Uterus (tissue), 4 donors: ENCODE data around the gene STARD10. TPM values are rescaled to one million over a fixed set of nuclear protein-coding genes. Genes with fewer than 3 reads are reported as not detected.

ENCODE experiments used
- DNase-seq, 2 donors: peaks; one replicate each; pipeline ENCODE4 v3.0.0-alpha.2; 2019 to 2020
- H3K27ac ChIP-seq, 2 donors: fragments of 200-600 bp; sonication (generic); 1 replicate in 1 of 2; 2 replicates in 1 of 2; pipeline ENCODE4 v1.5.1; 2016 to 2018
- H3K27me3 ChIP-seq, 2 donors: fragments of 200-600 bp; sonication (generic); one replicate each; pipeline ENCODE4 v1.5.1; 2018 to 2019; ENCODE audit warnings: control low read depth in 1 of 2
- H3K36me3 ChIP-seq, 2 donors: fragments of 200-600 bp; sonication (generic); one replicate each; pipeline ENCODE4 v1.5.1; 2019; ENCODE audit warnings: control low read depth in 1 of 2
- H3K4me1 ChIP-seq, 2 donors: fragments of 200-600 bp; sonication (generic); one replicate each; pipeline ENCODE4 v1.5.1; 2018 to 2019; ENCODE audit warnings: control low read depth in 1 of 2
- H3K4me3 ChIP-seq, 2 donors: fragments of 200-600 bp; sonication (generic); 1 replicate in 1 of 2; 2 replicates in 1 of 2; pipeline ENCODE4 v1.5.1; 2018 to 2019; ENCODE audit warnings: mild to moderate bottlenecking in 1 of 2
- H3K9me3 ChIP-seq, 2 donors: fragments of 200-600 bp; sonication (generic); one replicate each; pipeline ENCODE4 v1.5.1; 2019; ENCODE audit warnings: control low read depth in 1 of 2
- POLR2A ChIP-seq, 2 donors: fragments of 450-650 bp; IDR thresholded peaks; one replicate each; pipeline ENCODE4 v1.6.1; 2016; ENCODE audit warnings: antibody characterized with exemption in 2 of 2, mild to moderate bottlenecking in 1 of 2, moderate library complexity in 1 of 2
- intact Hi-C: fragments of 100-400 bp; cut with DNase I; formaldehyde crosslinking; loops from one replicate; pipeline ENCODE4 v1.15.1; 2023; ENCODE audit warnings: low total_unique reads
- total RNA-seq, 4 donors: library from RNA; depleted of rRNA in 3 of 4; stranded (reverse); fragments of >200 nt in 3 of 4; gene quantifications; one replicate each; pipeline versions ENCODE4 v1.1.0 to v1.2.4, GENCODE V29; 2014 to 2023
- TF ChIP-seq, protein P1 (sequence below), 4 experiments: fragments of 200-600 bp in 2 of 4; fragments of 450-650 bp in 2 of 4; sonication (generic) in 2 of 4; IDR thresholded peaks; one replicate each; pipeline ENCODE4 v1.5.1; 2016 to 2019; ENCODE audit warnings: antibody characterized with exemption in 4 of 4, mild to moderate bottlenecking in 2 of 4, moderate library complexity in 1 of 4
- donor health status: DM: yes; HTN: yes; CAD: no.

The STARD10 gene
- total RNA-seq, 4 donors from 2014 or later = 19.1 to 85.3 (median 53.0) TPM

DNA sequence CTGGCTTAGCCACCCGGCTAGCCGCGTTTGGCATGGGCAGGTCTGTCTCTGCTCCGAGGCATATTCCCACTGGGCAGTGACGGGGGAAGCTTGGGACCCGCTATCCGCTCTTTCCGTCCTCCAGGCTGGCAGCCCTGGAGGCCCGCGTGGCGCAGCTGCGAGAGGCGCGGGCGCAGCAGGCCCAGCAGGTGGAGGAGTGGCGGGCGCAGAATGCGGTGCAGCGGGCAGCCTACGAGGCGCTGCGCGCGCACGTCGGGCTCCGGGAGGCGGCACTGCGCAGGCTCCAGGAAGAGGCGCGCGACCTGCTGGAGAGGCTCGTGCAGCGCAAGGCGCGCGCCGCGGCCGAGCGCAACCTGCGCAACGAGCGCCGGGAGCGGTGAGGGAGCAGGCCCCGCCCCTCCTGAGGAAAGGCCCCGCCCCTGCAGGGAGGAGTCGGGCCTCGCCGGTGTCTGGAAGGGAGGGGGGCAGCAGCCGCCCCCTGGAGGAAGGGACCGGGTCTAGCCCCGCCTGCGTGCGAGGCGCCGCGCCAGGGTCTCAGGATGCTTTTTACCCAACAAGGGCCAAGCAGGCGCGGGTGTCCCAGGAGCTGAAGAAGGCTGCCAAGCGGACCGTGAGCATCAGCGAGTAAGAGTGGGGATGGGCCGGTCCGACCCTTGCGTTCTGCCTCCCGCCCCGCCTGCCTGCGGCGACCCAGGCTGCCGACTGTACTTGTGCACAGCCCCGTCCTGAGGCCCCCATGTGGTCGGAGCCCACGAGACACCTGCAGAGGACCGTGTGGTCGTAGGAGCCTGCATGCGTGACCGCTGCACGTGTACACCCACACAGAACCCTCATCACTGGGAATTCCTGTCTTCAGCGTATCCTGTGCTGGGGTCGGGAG, 28.3 kb upstream of the STARD10 start:
- Histone ChIP-seq H3K27me3 (no peaks in the 10 kb centered on the region), H3K36me3 (no peaks in the 10 kb centered on the region), H3K27ac (peak overlapping the region; percentile 64 to 75), H3K4me1 (peaks cover 4 to 5% of the 10 kb centered on the region in 2 donors), H3K9me3 (no peaks in the 10 kb centered on the region), H3K4me3 (peak overlapping the region; percentile 34 to 42)
- TF ChIP-seq, protein P1, sequence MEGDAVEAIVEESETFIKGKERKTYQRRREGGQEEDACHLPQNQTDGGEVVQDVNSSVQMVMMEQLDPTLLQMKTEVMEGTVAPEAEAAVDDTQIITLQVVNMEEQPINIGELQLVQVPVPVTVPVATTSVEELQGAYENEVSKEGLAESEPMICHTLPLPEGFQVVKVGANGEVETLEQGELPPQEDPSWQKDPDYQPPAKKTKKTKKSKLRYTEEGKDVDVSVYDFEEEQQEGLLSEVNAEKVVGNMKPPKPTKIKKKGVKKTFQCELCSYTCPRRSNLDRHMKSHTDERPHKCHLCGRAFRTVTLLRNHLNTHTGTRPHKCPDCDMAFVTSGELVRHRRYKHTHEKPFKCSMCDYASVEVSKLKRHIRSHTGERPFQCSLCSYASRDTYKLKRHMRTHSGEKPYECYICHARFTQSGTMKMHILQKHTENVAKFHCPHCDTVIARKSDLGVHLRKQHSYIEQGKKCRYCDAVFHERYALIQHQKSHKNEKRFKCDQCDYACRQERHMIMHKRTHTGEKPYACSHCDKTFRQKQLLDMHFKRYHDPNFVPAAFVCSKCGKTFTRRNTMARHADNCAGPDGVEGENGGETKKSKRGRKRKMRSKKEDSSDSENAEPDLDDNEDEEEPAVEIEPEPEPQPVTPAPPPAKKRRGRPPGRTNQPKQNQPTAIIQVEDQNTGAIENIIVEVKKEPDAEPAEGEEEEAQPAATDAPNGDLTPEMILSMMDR (IDR thresholded peaks at IDR 0.05) = peak; percentile 17 to 65 (median 46)
- peak; percentile 9 to 67 for TF ChIP-seq POLR2A (IDR thresholded peaks at IDR 0.05)
- DNase-seq = peak; percentile 87 to 94
- intact Hi-C loops = no loop called here

DNA sequence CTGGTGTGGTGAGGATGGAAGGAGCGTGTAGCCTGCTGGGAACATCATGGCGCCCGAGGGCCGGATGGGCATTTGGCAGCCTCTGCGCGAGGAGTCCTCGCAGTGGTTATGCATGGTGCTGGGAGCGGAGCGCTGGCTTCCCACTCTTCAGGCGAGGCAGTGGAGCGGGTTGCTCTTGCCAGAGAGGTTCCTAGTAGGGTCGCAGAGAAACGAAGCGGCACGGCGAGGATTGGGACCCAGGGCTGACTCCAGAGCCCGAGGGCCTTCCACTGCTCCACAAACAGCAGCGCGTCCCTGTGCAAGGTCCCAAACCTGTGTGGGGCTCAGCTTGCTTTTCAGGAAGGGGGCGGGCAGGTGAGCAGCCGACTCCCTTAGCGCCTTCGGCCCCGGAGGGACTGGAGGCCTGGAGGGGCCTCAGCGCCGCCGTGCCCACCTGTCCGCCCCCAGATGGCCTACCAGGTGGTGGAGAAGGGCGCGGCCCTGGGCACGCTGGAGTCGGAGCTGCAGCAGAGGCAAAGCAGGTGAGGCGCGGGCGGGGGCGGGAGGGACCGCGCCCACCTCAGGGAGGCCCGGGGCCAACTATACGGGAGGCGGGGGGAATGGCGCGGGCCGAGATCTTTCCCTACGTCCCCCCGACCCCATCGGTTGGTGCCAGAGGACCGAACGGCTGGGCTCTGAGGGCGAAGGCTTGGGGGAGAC, 27.5 kb upstream of the STARD10 start:
- TF ChIP-seq POLR2A (IDR thresholded peaks at IDR 0.05) = no peak
- TF ChIP-seq, protein P1 (IDR thresholded peaks at IDR 0.05) = no peak
- intact Hi-C loops = no loop called here
- Histone ChIP-seq H3K4me1 (peaks cover 4 to 5% of the 10 kb centered on the region in 2 donors), H3K4me3 (peak overlapping the region; percentile 34 to 42), H3K27me3 (no peaks in the 10 kb centered on the region), H3K9me3 (no peaks in the 10 kb centered on the region), H3K36me3 (no peaks in the 10 kb centered on the region), H3K27ac (peak overlapping the region; percentile 64 to 75)
- peak; percentile 27 to 35 for DNase-seq

DNA sequence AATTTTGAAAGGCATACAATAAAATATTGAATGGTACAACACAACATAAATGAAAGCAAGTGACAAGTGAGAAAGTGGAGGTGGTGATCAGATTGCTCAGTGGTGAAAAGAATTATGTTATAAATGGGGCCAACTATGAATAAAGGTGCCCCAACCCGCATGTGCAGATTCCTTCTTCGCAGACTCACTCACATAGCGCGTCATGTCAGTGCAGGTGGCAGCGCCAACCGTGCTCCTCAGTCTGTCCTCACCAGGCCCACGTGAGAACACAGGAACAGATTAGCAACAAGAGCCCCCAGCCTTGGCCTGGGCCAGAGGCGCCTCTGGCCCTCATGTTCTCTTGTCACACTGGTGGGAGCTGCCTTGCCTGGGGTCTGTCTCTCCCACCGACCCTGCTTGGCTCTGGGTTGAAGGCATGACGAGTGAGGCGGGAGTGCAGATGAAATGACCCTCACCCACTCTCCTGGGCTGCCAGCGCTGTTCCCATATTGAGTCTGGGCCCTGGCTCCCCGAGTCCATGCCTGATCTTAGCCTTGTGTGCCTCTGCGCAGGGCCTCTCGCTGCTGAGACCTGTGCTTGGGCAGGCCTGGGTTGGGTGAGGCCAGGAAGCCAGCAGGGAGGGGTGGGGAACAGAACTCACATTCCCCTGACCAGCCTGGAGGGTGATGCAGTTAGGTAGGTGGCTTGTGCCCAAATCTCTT, 26.7 kb upstream of the STARD10 start:
- Histone ChIP-seq H3K4me1 (peaks cover 4 to 10% of the 10 kb centered on the region in 2 donors), H3K4me3 (no peak overlapping the region), H3K9me3 (no peaks in the 10 kb centered on the region), H3K27ac (no peak overlapping the region), H3K27me3 (no peaks in the 10 kb centered on the region), H3K36me3 (no peaks in the 10 kb centered on the region)
- TF ChIP-seq, protein P1 (IDR thresholded peaks at IDR 0.05) = no peak
- no peak for TF ChIP-seq POLR2A (IDR thresholded peaks at IDR 0.05)
- DNase-seq = no peak
- intact Hi-C loops = no loop called here

DNA sequence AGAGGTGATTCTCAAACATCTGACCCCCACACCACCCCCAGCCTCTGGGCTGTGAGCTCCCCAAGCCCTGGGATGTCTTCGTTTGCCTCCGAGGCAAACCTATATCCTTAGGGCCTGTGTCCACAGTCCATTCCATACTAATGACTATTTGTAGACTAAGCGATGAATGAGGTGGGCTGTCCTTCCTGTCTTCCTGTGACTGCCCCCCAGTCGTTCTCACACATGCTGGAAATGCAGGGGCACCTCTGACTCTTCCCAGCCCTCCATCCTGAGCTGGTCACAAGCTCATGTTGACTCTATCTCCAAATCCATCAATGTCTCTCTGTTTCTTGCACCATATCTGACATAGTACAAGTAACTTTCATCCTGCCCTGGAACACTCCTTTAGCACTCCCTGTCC, 25.1 kb upstream of the STARD10 start:
- intact Hi-C loops = no loop called here
- no peak for DNase-seq

More for the DNA sequence above, 25.1 kb upstream of the STARD10 start:
- peaks cover 4 to 17% of the 10 kb centered on the region in 2 donors for H3K4me1 ChIP-seq
- TF ChIP-seq POLR2A (IDR thresholded peaks at IDR 0.05) = no peak
- TF ChIP-seq, protein P1 (IDR thresholded peaks at IDR 0.05) = no peak
- H3K27me3 ChIP-seq = no peaks in the 10 kb centered on the region
- H3K4me3 ChIP-seq = no peak overlapping the region
- H3K9me3 ChIP-seq = no peaks in the 10 kb centered on the region
- no peak overlapping the region for H3K27ac ChIP-seq
- H3K36me3 ChIP-seq = no peaks in the 10 kb centered on the region
